ENCODE results near the gene CELF2.

GRCh38 chr10:11165591-11166543, 148.2 kb downstream of the CELF2 start:
- TF ChIP-seq REST (IDR thresholded peaks at IDR 0.05; ENCODE audit: insufficient read depth in 1 of 2, low read depth in 2 of 2, low read length in 2 of 2) (no peak), POLR2AphosphoS5 (IDR thresholded peaks at IDR 0.05; ENCODE audit: low read depth, low read length) (no peak), SIN3A (IDR thresholded peaks at IDR 0.05; ENCODE audit: borderline replicate concordance, insufficient read depth, low read length) (0 out of 2 replicates have a peak, but pooled peaks have one; percentile 10), TAF1 (IDR thresholded peaks at IDR 0.05; ENCODE audit: borderline replicate concordance, insufficient read depth, low read length) (no peak), FOXP2 (optimal IDR thresholded peaks at IDR 0.05; ENCODE audit: borderline replicate concordance, extremely low read depth, extremely low read length, insufficient read depth) (no peak)

All from PFSK-1 (cell line).